SK-N-SH (cell line): Measurements from ENCODE around the gene KLHDC7A. TPM values are rescaled to one million over a fixed set of nuclear protein-coding genes. Genes with fewer than 3 reads are reported as not detected.
A peak's percentile ranks its signal among the peaks of the same experiment; 100 is the strongest.

Experiments used
- CTCF ChIA-PET: fragments of 300-600, 350-600 bp; formaldehyde crosslinking; extraction: SDS; loops from one replicate; lab custom pipeline; 2021; lab: Yijun Ruan, JAX
- POLR2A ChIA-PET: fragments of 350-600 bp; sonication (Branson Sonifier 250); formaldehyde crosslinking; extraction: SDS; loops from one replicate; lab custom pipeline; 2020; ENCODE audit warnings: antibody characterized with exemption, inconsistent platforms; lab: Yijun Ruan, JAX
- DNase-seq: peaks from one replicate; pipeline ENCODE4 v3.0.0; 2012
- H2AFZ ChIP-seq: fragments of 200-600 bp; sonication (generic); 2 replicates; pipeline ENCODE4 v1.8.1; 2016; ENCODE audit warnings: antibody characterized with exemption, mild to moderate bottlenecking, low read depth
- H3F3A ChIP-seq: fragments of 200-600 bp; sonication (generic); replicated peaks from 2 replicates; pipeline ENCODE3; 2016; ENCODE audit warnings: antibody characterized with exemption, mild to moderate bottlenecking; ENCODE audit not compliant: insufficient read depth
- H3K27ac ChIP-seq, 2 experiments: fragments of 200-500 bp in 1 of 2; fragments of 200-600 bp in 1 of 2; sonication (Bioruptor generic) in 1 of 2; sonication (generic), shearing (Covaris generic) in 1 of 2; 2 replicates each; pipeline versions ENCODE4 v1.5.1 to v1.6.1; 2014 to 2016; ENCODE audit warnings: low read depth in 2 of 2, inconsistent platforms in 1 of 2, low read length in 1 of 2, mild to moderate bottlenecking in 1 of 2, mixed read lengths in 1 of 2
- H3K27me3 ChIP-seq: fragments of 200-600 bp; sonication (generic), shearing (Covaris generic); 2 replicates; pipeline ENCODE4 v1.6.1; 2016; ENCODE audit warnings: mixed run types; ENCODE audit not compliant: insufficient read depth
- H3K36me3 ChIP-seq, 2 experiments: fragments of 200-500 bp in 1 of 2; fragments of 200-600 bp in 1 of 2; sonication (Bioruptor generic) in 1 of 2; sonication (generic) in 1 of 2; replicated peaks in 1 of 2; 2 replicates each; pipeline versions ENCODE3 to v1.5.1; 2014 to 2016; ENCODE audit warnings: low read length in 1 of 2, mild to moderate bottlenecking in 1 of 2; ENCODE audit not compliant: insufficient read depth in 2 of 2, control insufficient read depth in 1 of 2
- H3K4me1 ChIP-seq, 2 experiments: fragments of 200-500 bp in 1 of 2; fragments of 200-600 bp in 1 of 2; sonication (Bioruptor generic) in 1 of 2; sonication (generic), shearing (Covaris generic) in 1 of 2; 2 replicates each; pipeline versions ENCODE4 v1.5.1 to v1.6.1; 2014 to 2016; ENCODE audit warnings: low read depth in 1 of 2, low read length in 1 of 2, mixed run types in 1 of 2; ENCODE audit not compliant: insufficient read depth in 2 of 2, control insufficient read depth in 1 of 2
- H3K4me2 ChIP-seq: fragments of 200-600 bp; sonication (generic), shearing (Covaris generic); 2 replicates; pipeline ENCODE4 v1.6.1; 2017; ENCODE audit warnings: mixed run types
- H3K4me3 ChIP-seq, 2 experiments: fragments of 200-500 bp in 1 of 2; fragments of 200-600 bp in 1 of 2; sonication (Bioruptor generic) in 1 of 2; sonication (generic), shearing (Covaris generic) in 1 of 2; 2 replicates each; pipeline versions ENCODE4 v1.5.1 to v1.8.1; 2014 to 2016; ENCODE audit warnings: low read depth in 2 of 2, inconsistent platforms in 1 of 2, low read length in 1 of 2, mild to moderate bottlenecking in 1 of 2, mixed read lengths in 1 of 2, moderate library complexity in 1 of 2
- H3K79me2 ChIP-seq: fragments of 200-600 bp; sonication (generic); 2 replicates; pipeline ENCODE4 v1.8.1; 2017; ENCODE audit warnings: mild to moderate bottlenecking; ENCODE audit not compliant: insufficient read depth
- H3K9ac ChIP-seq: fragments of 200-600 bp; sonication (generic); 2 replicates; pipeline ENCODE4 v1.6.1; 2017; ENCODE audit warnings: mixed run types
- H3K9me2 ChIP-seq: fragments of 200-600 bp; sonication (generic); 2 replicates; pipeline ENCODE4 v1.6.1; 2017; ENCODE audit warnings: mixed run types
- H3K9me3 ChIP-seq: fragments of 200-600 bp; sonication (generic); 2 replicates; pipeline ENCODE4 v1.6.1; 2017; ENCODE audit warnings: mixed run types, mild to moderate bottlenecking, moderate library complexity
- H4K20me1 ChIP-seq: fragments of 200-600 bp; sonication (generic); 2 replicates; pipeline ENCODE4 v1.6.1; 2017; ENCODE audit warnings: mild to moderate bottlenecking, mixed run types; ENCODE audit not compliant: insufficient read depth
- EP300 ChIP-seq, 2 experiments: IDR thresholded peaks; 2 replicates each; pipeline versions ENCODE4 v1.4.0 to v1.6.1; 2012; ENCODE audit warnings: borderline replicate concordance in 1 of 2, low read depth in 1 of 2, low read length in 1 of 2
- EZH2phosphoT487 ChIP-seq: fragments of 200-600 bp; sonication (generic); IDR thresholded peaks from 2 replicates; pipeline ENCODE4 v1.6.1; 2017; ENCODE audit warnings: low read depth, mixed run types, mild to moderate bottlenecking, antibody characterized with exemption, moderate library complexity, borderline replicate concordance
- FOSL2 ChIP-seq: IDR thresholded peaks from 2 replicates; pipeline ENCODE4 v1.4.0; 2012; ENCODE audit warnings: low read depth, mild to moderate bottlenecking, moderate library complexity, borderline replicate concordance
- GATA2 ChIP-seq: sonication (generic); formaldehyde crosslinking; IDR thresholded peaks from 2 replicates; pipeline ENCODE4 v1.5.0; 2020; ENCODE audit warnings: mild to moderate bottlenecking, missing genetic modification reagents
- POLR2AphosphoS5 ChIP-seq: IDR thresholded peaks from 2 replicates; pipeline ENCODE4 v1.6.1; 2012; ENCODE audit warnings: low read depth, low read length
- RAD21 ChIP-seq: IDR thresholded peaks from 2 replicates; pipeline ENCODE4 v1.6.1; 2012; ENCODE audit warnings: mild to moderate bottlenecking, low read length
- RCOR1 ChIP-seq: fragments of 150-350 bp; IDR thresholded peaks from 2 replicates; pipeline ENCODE4 v1.6.1; 2017; ENCODE audit warnings: antibody characterized with exemption, low read length
- SIN3A ChIP-seq: IDR thresholded peaks from 2 replicates; pipeline ENCODE4 v1.6.1; 2012; ENCODE audit warnings: low read depth, mild to moderate bottlenecking, low read length, moderate library complexity, borderline replicate concordance
- SMC3 ChIP-seq: IDR thresholded peaks from 2 replicates; pipeline ENCODE4 v1.6.1; 2012; ENCODE audit warnings: low read depth, low read length, improper control_type of control experiment
- TCF12 ChIP-seq: IDR thresholded peaks from 2 replicates; pipeline ENCODE4 v1.4.0; 2012
- TEAD4 ChIP-seq: IDR thresholded peaks from 2 replicates; pipeline ENCODE4 v1.4.0; 2012; ENCODE audit warnings: mild to moderate bottlenecking, borderline replicate concordance; ENCODE audit not compliant: insufficient read depth
- YY1 ChIP-seq: IDR thresholded peaks from 2 replicates; pipeline ENCODE4 v1.4.0; 2012; ENCODE audit warnings: low read depth, mild to moderate bottlenecking
- WGBS: methylation state at CpG from one replicate; pipeline ENCODE4 v1.1.6; 2017; ENCODE audit warnings: low lambda C conversion rate; 5-methylcytosine and 5-hydroxymethylcytosine counted together
- polyA plus RNA-seq, 3 experiments: library from polyadenylated mRNA; depleted of rRNA; stranded (reverse); fragments of >200 nt; gene quantifications; 2 replicates each; pipeline ENCODE4 v1.2.3, GENCODE V29; 2012
- TF ChIP-seq, protein P1 (sequence below): IDR thresholded peaks from 2 replicates; pipeline ENCODE4 v1.6.1; 2012; ENCODE audit warnings: mild to moderate bottlenecking, low read depth, low read length, moderate library complexity
- TF ChIP-seq, protein P2 (sequence below): IDR thresholded peaks from 2 replicates; pipeline ENCODE4 v1.4.0; 2012; ENCODE audit warnings: low read depth, borderline replicate concordance

KLHDC7A gene
- polyA plus RNA-seq, 1 of the 3 experiments (the other 2 are of a cell fraction): not detected

DNA sequence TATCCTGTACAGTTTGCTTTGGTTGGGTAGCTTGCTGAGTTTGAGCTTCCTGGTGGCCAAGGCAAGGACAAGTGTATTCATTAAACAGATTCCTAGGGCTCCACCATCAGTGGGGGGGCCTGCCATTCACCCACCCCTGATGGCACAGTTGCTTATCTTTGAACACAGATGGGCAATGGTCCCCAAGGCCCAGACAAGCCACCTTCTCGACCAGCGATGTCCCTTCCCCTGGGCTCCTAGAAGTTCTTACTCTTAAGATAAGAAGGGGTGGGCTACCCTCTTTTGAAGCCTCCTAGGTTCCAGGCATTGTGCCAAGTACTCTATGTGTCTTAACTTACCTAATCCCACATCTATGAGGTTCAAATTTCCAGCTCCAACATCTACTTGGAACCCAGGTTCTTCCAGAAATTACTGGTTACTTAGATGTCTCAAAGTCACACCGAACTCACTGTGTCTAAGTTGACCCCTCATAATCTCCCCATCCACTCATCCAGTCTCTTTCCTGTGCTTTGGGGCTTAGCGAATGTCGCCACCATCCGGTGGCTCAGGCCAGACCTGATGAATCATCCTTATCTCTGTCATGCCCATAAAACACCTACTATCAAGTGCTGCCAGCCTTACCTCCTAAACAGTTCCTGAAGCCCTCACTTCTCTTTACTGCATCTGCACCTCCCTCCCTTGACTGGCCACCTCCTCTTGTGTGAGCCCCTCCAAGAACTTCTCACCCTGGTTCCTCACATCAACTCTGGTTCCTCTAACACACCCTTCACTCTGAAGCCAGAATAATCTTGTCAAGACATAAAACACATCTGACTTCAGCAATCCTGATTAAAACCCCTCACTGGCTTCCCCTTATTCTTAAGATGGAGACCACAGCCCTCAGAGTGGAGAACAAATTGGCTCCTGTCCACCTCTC lies 50.1 kb downstream of the KLHDC7A start:
- H3K4me3 ChIP-seq: 0 out of 4 replicates have a peak overlapping the region, but pooled peaks of 1 of the 2 experiments have one; percentile 9
- H2AFZ ChIP-seq: no peak overlapping the region
- POLR2A ChIA-PET: no interaction called here
- H3K36me3 ChIP-seq: no peaks in the 10 kb centered on the region
- H4K20me1 ChIP-seq: no peaks in the 10 kb centered on the region
- WGBS: 7% methylated on average over 6 of the region's 6 CpGs
- no peaks in the 10 kb centered on the region for H3K9me3 ChIP-seq
- no peak overlapping the region for H3K9ac ChIP-seq
- peaks cover 0 to 3% of the 10 kb centered on the region in 2 experiments; a peak in 1 of 4 replicates for H3K4me1 ChIP-seq
- peak; percentile 35 for DNase-seq
- no peaks in the 10 kb centered on the region for H3K9me2 ChIP-seq
- H3K79me2 ChIP-seq: no peaks in the 10 kb centered on the region
- H3F3A ChIP-seq: no peaks in the 10 kb centered on the region
- CTCF ChIA-PET: interaction anchor here (0.7 kb wide), 1 partner anchor 45 kb away, joined by 3 read pairs; no protein-coding TSS in a partner anchor
- no peak for TF ChIP-seq SIN3A
- TF ChIP-seq TCF12: no peak
- TF ChIP-seq RAD21: peak; percentile 60
- no peak for TF ChIP-seq YY1
- TF ChIP-seq TEAD4: no peak
- no peak for TF ChIP-seq EZH2phosphoT487
- TF ChIP-seq EP300 (IDR thresholded peaks at IDR 0.05; ENCODE audit: borderline replicate concordance in 1 of 2, low read depth in 1 of 2, low read length in 1 of 2): no peak
- TF ChIP-seq, protein P1, sequence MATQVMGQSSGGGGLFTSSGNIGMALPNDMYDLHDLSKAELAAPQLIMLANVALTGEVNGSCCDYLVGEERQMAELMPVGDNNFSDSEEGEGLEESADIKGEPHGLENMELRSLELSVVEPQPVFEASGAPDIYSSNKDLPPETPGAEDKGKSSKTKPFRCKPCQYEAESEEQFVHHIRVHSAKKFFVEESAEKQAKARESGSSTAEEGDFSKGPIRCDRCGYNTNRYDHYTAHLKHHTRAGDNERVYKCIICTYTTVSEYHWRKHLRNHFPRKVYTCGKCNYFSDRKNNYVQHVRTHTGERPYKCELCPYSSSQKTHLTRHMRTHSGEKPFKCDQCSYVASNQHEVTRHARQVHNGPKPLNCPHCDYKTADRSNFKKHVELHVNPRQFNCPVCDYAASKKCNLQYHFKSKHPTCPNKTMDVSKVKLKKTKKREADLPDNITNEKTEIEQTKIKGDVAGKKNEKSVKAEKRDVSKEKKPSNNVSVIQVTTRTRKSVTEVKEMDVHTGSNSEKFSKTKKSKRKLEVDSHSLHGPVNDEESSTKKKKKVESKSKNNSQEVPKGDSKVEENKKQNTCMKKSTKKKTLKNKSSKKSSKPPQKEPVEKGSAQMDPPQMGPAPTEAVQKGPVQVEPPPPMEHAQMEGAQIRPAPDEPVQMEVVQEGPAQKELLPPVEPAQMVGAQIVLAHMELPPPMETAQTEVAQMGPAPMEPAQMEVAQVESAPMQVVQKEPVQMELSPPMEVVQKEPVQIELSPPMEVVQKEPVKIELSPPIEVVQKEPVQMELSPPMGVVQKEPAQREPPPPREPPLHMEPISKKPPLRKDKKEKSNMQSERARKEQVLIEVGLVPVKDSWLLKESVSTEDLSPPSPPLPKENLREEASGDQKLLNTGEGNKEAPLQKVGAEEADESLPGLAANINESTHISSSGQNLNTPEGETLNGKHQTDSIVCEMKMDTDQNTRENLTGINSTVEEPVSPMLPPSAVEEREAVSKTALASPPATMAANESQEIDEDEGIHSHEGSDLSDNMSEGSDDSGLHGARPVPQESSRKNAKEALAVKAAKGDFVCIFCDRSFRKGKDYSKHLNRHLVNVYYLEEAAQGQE: no peak
- TF ChIP-seq GATA2 (CRISPR knock-in tag): no peak
- TF ChIP-seq SMC3: peak; percentile 3; the same call in 1 of the 2 replicates
- no peak for TF ChIP-seq RCOR1
- no peak for TF ChIP-seq POLR2AphosphoS5
- no peak overlapping the region for H3K4me2 ChIP-seq
- no peak overlapping the region for H3K27ac ChIP-seq
- no peaks in the 10 kb centered on the region for H3K27me3 ChIP-seq

DNA sequence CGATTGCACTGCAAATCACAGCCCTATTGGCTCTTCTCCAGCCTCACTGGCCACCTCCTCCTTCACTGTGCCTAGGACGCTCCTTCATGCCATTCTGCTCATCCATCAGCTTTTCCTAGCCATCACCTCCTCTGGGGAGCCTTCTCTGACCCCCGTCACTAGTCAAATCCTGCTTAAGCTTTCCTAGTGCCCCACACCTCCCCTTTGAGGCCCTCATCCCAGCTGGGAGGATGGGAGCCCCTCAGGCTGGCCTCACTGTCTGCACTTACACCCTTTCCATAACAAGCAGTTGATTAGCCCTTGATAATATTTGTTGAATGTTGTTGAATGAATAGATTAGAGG lies 50.7 kb downstream of the KLHDC7A start:
- Histone ChIP-seq H3K79me2 (no peaks in the 10 kb centered on the region), H3K9me3 (no peaks in the 10 kb centered on the region), H2AFZ (no peak overlapping the region), H3F3A (no peaks in the 10 kb centered on the region), H3K9ac (no peak overlapping the region), H3K9me2 (no peaks in the 10 kb centered on the region), H3K36me3 (no peaks in the 10 kb centered on the region), H3K4me2 (no peak overlapping the region), H3K27ac (no peak overlapping the region), H4K20me1 (no peaks in the 10 kb centered on the region), H3K27me3 (no peaks in the 10 kb centered on the region), H3K4me3 (no peak overlapping the region), H3K4me1 (peaks cover 0 to 3% of the 10 kb centered on the region in 2 experiments; a peak in 1 of 4 replicates)
- DNase-seq: no peak
- WGBS: 19% methylated on average over 3 of the region's 3 CpGs
- ChIA-PET POLR2A (no interaction called here), CTCF (interaction anchor here (0.7 to 1.2 kb wide), 2 partner anchors 21 to 44 kb away, joined by 3 read pairs; no protein-coding TSS in a partner anchor)
- TF ChIP-seq, protein P1: no peak
- no peak for TF ChIP-seq TCF12
- TF ChIP-seq, protein P2, sequence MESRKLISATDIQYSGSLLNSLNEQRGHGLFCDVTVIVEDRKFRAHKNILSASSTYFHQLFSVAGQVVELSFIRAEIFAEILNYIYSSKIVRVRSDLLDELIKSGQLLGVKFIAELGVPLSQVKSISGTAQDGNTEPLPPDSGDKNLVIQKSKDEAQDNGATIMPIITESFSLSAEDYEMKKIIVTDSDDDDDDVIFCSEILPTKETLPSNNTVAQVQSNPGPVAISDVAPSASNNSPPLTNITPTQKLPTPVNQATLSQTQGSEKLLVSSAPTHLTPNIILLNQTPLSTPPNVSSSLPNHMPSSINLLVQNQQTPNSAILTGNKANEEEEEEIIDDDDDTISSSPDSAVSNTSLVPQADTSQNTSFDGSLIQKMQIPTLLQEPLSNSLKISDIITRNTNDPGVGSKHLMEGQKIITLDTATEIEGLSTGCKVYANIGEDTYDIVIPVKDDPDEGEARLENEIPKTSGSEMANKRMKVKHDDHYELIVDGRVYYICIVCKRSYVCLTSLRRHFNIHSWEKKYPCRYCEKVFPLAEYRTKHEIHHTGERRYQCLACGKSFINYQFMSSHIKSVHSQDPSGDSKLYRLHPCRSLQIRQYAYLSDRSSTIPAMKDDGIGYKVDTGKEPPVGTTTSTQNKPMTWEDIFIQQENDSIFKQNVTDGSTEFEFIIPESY: no peak
- no peak for TF ChIP-seq POLR2AphosphoS5
- TF ChIP-seq SMC3: no peak
- no peak for TF ChIP-seq EP300 (IDR thresholded peaks at IDR 0.05; ENCODE audit: borderline replicate concordance in 1 of 2, low read depth in 1 of 2, low read length in 1 of 2)
- TF ChIP-seq FOSL2: no peak
- TF ChIP-seq EZH2phosphoT487: no peak
